Endometrium (tissue), 2 donors: ENCODE measurements around the gene SUCLA2.

Experiments
- FAIRE-seq: peaks from 2 replicates; lab custom pipeline; 2012; peaks lifted over from hg19 to GRCh38; lab: Jason Lieb, UNC
- donor health status: control.
- donor health status: control.

The SUCLA2 gene

GRCh38 chr13:47901441-47901840, 99.6 kb downstream of the SUCLA2 start:
- no peak for FAIRE-seq

DNA sequence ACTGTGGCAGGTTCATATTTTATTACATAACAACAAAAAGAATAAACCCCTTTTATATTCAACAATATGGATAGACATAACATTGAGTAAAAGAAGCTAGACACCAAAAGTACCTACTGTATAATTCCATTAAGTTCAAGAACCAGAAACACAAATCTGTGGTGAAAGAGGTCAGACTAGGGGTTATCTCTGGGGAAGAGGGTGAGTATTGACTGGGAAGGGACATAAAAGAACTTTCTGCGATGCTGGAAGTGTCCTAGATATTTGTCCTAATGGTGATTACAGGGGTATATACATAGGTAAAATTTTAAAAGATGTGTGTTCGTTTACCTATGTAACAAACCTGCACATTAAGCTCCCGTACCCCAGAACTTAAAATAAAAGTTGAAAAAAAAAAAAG, 103.0 kb downstream of the SUCLA2 start:
- FAIRE-seq = no peak

GRCh38 chr13:47897411-47898050, 103.5 kb downstream of the SUCLA2 start:
- no peak for FAIRE-seq

DNA sequence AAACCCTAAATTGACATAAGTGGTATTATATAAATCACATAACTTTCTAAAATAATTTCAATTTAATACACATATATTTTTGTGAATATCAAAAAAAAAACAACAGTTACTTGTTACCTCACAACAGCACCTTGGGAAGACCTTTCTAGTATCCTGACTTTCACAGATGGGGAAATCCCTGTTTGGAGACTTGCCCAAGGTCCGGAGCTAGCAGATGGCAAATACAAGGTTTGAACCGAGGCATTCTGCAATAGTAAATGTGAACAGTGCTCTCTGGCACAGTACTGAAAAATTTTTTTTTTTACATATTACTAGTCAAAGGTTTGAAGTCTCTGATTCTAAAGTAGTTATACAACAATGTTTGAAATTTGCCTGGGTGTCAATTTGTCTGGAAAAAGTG, 104.5 kb downstream of the SUCLA2 start:
- no peak for FAIRE-seq

DNA sequence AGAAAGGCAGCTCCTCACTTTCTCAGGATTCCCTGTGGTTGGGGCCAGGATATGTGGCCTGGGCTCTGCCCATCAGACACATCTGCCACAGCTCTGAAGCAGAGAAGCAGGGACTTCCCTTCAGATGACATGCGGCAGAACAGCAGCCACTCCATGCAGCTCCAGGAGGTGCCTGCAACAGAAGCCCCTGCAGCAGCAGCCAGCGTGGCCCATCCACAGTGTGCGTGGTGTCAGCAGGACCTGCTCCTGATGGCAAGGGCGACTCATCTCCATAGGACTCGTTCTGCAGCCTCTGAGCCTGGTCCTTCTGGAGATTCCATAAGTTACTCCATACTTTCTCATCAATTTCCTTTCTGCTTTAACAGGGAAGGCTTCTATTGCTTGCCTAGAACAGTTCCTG, 105.0 kb downstream of the SUCLA2 start:
- no peak for FAIRE-seq

DNA sequence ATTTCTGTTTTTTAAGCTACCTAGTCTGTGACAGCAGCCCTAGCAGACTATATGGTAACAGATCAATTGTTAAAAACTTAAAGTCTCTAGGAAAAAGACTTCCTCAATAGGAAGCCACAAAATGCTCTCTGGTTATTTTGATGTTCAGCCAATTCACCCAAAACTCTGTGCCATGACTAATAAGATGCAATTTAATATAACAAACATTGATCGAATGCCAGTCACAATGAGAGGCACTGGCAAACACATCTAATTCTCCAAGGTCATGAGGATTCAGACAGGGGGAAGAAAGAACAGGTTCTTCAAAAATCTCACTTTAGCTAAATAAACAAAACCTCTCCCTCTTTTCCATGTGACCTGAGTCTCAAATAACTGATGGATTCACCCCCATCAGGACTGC, 107.5 kb downstream of the SUCLA2 start:
- FAIRE-seq = no peak
